ENCODE measurements around the gene TSPAN33. TPM values are rescaled to one million over a fixed set of nuclear protein-coding genes. Genes with fewer than 3 reads are reported as not detected.
"Not testable (repeated sequence)": the region's sequence is repeated elsewhere in the genome, so short reads cannot be mapped to it uniquely, and the experiment has no call there.

The TSPAN33 gene
- total RNA-seq, 1 donor from 2014 or later, result 9.9 TPM

GRCh38 chr7:129168231-129169021 lies 23.9 kb downstream of the TSPAN33 start:
- intact Hi-C loops (cut with DNase I), result no loop called here
- DNase-seq (ENCODE audit: low spot score), result no peak

DNA sequence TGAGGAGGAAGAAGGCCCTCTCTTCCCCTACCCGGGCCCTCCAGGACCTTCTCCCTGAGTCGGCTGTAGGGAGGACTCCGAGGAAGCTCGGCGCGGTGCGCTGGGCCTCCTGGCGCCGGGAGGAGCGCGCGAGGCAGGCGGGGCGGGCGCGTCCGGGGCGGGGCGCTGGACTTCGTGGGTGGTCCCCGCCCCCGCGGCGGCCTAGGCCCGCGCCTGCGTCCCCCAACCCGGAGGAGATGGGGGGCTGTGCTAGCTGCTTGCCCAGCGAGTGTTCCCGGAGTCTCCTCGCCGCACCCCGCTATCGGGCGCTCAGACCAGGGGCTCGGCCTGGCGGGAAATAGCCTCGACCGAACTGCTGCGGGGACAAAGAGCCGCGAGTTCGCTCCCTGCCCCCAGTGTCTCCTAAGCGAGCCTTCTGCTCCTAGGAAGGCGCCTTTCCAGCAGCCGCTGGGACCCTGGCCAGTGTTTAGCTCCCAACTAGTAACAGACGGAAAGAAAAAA lies 24.7 kb downstream of the TSPAN33 start:
- no peak for DNase-seq (ENCODE audit: low spot score)
- intact Hi-C loops (cut with DNase I), result no loop called here

DNA sequence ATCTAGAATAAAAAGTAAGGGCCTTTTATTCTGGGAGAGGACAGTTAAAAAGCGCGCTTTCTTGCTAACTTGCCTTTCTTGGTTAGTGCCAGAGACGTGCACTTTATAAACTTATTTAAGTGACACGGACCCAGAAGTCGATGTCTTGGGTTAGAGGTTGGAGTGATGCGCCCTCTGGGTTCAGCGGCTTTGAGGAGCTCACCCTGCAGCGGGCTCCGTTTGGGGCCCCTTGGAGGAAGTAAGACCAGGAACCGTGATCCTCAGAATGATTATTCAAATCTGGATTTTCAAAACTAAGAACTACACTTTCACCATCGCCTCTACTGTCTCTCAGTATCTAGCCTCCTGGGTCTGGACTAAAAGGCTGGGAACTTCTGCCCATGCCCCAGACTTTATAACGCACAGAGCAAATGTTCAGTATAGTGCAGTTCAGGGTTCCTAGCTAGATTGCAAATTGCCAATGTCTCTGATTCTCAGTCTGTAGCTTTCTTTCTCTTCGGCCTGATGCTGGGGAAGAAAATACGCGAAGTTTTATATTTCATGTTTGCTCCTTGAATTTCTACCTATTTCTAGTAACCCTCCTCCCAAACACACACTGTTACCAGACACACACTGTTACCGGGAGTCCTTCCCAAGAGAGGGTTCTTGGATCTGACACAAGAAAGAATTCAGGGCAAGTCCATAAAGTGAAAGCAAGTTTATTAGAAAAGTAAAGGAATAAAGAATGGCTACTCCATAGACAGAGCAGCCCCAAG lies 25.4 kb downstream of the TSPAN33 start:
- intact Hi-C loops (cut with DNase I), result no loop called here
- no peak for DNase-seq (ENCODE audit: low spot score)

GRCh38 chr7:129170441-129171021 lies 26.0 kb downstream of the TSPAN33 start:
- intact Hi-C loops (cut with DNase I), result no loop called here
- DNase-seq (ENCODE audit: low spot score), result no peak

GRCh38 chr7:129173861-129174260 lies 29.4 kb downstream of the TSPAN33 start:
- intact Hi-C loops (cut with DNase I); DNase-seq (ENCODE audit: low spot score): not testable (repeated sequence)

GRCh38 chr7:129176916-129177710 lies 32.6 kb downstream of the TSPAN33 start:
- DNase-seq (ENCODE audit: low spot score), result no peak
- intact Hi-C loops (cut with DNase I), result no loop called here

DNA sequence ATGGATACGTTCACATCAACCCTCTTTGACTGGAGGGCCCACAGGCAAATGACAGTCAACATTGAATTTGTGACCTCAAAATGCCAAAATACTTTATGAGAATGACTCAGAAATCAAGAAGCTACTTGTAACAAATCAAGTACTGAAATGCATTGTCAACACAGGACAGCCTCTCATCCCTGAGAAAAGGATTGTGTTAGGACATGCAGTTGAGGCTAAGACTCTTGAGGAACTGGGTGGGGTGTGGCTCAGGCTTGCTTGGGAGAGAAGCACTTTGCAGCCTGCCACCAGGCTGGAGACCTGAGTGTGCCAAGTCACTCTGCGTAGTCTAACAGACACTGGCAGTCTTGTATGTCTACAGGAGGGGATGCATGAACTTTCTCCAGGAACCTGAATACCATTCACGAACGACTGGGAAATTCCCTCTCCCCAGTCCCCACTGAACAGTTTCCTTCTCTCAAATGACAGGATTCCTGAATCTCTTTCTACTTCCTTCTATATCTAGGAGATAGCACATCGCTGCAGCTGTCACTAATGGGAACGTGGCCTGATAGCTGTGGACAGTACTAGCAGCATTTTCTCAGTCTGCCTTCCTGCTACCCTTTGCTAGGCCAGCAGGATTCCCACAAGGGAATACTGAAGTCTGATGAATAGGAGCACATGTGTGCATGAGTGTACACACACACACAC lies 40.6 kb downstream of the TSPAN33 start:
- no peak for DNase-seq (ENCODE audit: low spot score)
- intact Hi-C loops (cut with DNase I), result no loop called here

GRCh38 chr7:129186749-129187260 lies 42.3 kb downstream of the TSPAN33 start:
- no peak for DNase-seq (ENCODE audit: low spot score)
- intact Hi-C loops (cut with DNase I), result no loop called here

- DNase-seq (ENCODE audit: low spot score), result no peak
- intact Hi-C loops (cut with DNase I), result no loop called here
These were observed 43.3 kb downstream of the TSPAN33 start for GRCh38 chr7:129187681-129188371.

DNA sequence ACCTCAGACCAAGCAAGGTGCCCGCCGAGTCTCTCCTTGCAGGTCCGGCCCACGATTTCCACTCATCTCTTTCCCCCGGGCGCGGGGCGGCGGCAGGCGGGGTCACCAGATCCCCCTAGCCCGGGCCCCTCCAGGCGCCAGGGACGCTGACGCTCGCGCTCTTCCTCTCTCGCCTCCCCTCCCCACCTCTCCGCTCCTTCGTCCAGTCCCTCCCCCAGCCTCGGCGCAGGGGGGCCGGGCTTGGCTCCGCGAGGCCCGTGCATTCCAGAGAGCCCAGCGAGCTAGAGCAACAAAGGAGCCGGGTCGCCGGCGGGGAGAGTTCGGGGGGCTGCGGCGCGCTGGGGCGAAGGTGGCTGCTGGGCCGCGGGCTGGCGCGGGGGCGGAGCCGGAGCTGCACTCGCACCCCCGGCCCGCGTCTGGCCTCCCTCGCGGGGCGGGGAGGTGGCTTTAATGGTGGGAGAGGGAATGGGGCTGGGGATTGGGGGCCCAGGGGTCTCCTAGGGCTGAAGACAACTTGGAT lies 43.9 kb downstream of the TSPAN33 start, which contains the start of gene SMO:
Gene SMO, plus strand, starts transcription at position 262 of the 520 bp plus-strand sequence. CDS start 519 bp downstream, outside the sequence.
- intact Hi-C loops (cut with DNase I), result no loop called here

GRCh38 chr7:129188892-129189660 lies 44.6 kb downstream of the TSPAN33 start:
- intact Hi-C loops (cut with DNase I), result no loop called here
- no peak for DNase-seq (ENCODE audit: low spot score)

More for the DNA sequence above, 43.9 kb downstream of the TSPAN33 start, which contains the start of gene SMO:
- no peak for DNase-seq (ENCODE audit: low spot score)

- DNase-seq (ENCODE audit: low spot score), result no peak
- intact Hi-C loops (cut with DNase I), result no loop called here
These were observed 45.3 kb downstream of the TSPAN33 start for GRCh38 chr7:129189661-129190310.

DNA sequence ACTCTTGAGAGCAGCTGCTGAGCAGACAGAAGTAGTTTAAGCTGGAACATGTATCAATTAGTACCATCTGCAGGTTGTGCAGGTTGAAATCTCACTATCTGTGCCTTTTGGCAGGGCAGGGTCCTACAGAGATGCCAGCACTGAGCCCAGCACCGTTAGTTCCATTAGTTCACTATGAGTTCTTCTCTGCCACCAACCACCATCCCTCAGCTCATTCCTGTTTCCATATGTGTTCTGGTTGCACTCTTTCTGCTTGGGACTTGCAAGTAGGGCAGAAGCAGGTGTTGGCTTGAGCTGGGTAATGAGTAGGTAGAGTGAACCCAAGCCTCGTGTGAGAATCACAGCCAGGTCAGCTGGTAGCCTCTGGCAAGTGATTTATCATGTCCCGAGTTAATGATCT lies 46.8 kb downstream of the TSPAN33 start:
- no peak for DNase-seq (ENCODE audit: low spot score)
- intact Hi-C loops (cut with DNase I), result no loop called here

- DNase-seq (ENCODE audit: low spot score), result no peak
- intact Hi-C loops (cut with DNase I), result no loop called here
These were observed 49.4 kb downstream of the TSPAN33 start for GRCh38 chr7:129193892-129194291.

DNA sequence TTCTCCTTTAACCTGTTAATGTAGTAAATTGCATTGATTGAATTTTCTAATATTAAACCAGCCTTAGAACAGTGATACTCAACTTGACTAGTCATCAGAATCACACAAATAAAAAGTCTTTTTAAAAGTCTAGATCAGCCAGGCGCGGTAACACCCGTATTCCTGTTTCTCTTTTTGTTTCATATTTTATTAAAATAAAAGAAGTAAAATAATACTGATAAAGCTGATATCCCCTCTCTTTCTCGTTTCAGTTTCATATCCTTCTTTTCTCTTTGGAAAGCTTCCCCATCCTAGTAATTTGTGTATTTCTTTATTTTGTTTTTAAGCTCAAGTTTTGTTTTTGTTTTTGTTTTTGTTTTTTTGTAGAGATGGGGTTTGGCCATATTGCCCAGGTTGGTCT lies 53.3 kb downstream of the TSPAN33 start:
- intact Hi-C loops (cut with DNase I), result no loop called here

GRCh38 chr7:129199406-129199805 lies 54.9 kb downstream of the TSPAN33 start:
- DNase-seq (ENCODE audit: low spot score), result no peak
- intact Hi-C loops (cut with DNase I), result no loop called here

More for the DNA sequence above, 53.3 kb downstream of the TSPAN33 start:
- DNase-seq (ENCODE audit: low spot score), result no peak

Data from cardiac septum (tissue), 1 donor.